Putamen (tissue), 1 donor: ENCODE data around the gene NFYB.

Source experiments
- DNase-seq: peaks from one replicate; pipeline ENCODE4 v3.0.0-alpha.2; 2016; ENCODE audit warnings: low spot score

Gene NFYB

GRCh38 chr12:104155711-104156555, 17.9 kb upstream of the NFYB start:
- DNase-seq = no peak

GRCh38 chr12:104154806-104155205, 16.8 kb upstream of the NFYB start:
- no peak for DNase-seq

- DNase-seq = no peak
Measured at GRCh38 chr12:104154286-104154685, 16.3 kb upstream of the NFYB start.

GRCh38 chr12:104152685-104153241, 14.8 kb upstream of the NFYB start:
- DNase-seq = no peak

- DNase-seq = no peak
Measured at GRCh38 chr12:104150416-104150815, 12.4 kb upstream of the NFYB start.

GRCh38 chr12:104147346-104147745, 9.3 kb upstream of the NFYB start:
- no peak for DNase-seq

GRCh38 chr12:104143918-104144317, 5.9 kb upstream of the NFYB start:
- DNase-seq = no peak

GRCh38 chr12:104143002-104143401, 5.0 kb upstream of the NFYB start:
- no peak for DNase-seq

GRCh38 chr12:104142543-104142942, 4.5 kb upstream of the NFYB start:
- DNase-seq = no peak

GRCh38 chr12:104138797-104139152, 765 bp upstream of the NFYB start:
- DNase-seq = peak; percentile 39

- peak; percentile 26 for DNase-seq
Measured at GRCh38 chr12:104137001-104137901, 759 bp downstream of the NFYB start.

GRCh38 chr12:104136577-104136976, 1.4 kb downstream of the NFYB start:
- no peak for DNase-seq

- no peak for DNase-seq
Measured at GRCh38 chr12:104134882-104135281, 3.1 kb downstream of the NFYB start.

- no peak for DNase-seq
Measured at GRCh38 chr12:104133866-104134265, 4.1 kb downstream of the NFYB start.

- DNase-seq = no peak
Measured at GRCh38 chr12:104133321-104133720, 4.7 kb downstream of the NFYB start.

GRCh38 chr12:104132351-104132956, 5.6 kb downstream of the NFYB start:
- peak; percentile 13 for DNase-seq

GRCh38 chr12:104131609-104132008, 6.4 kb downstream of the NFYB start:
- DNase-seq = no peak

GRCh38 chr12:104130760-104131159, 7.2 kb downstream of the NFYB start:
- DNase-seq = no peak

GRCh38 chr12:104126548-104126947, 11.5 kb downstream of the NFYB start:
- no peak for DNase-seq

- DNase-seq = no peak
Measured at GRCh38 chr12:104122298-104122697, 15.7 kb downstream of the NFYB start.

GRCh38 chr12:104121001-104121400, 17.0 kb downstream of the NFYB start:
- peak; percentile 12 for DNase-seq

- DNase-seq = no peak
Measured at GRCh38 chr12:104115587-104115975, 22.4 kb downstream of the NFYB start.
